ENCODE data around the gene ACOT4. TPM values are rescaled to one million over a fixed set of nuclear protein-coding genes. Genes with fewer than 3 reads are reported as not detected.
"Not testable (repeated sequence)": the region's sequence is repeated elsewhere in the genome, so short reads cannot be mapped to it uniquely, and the experiment has no call there.

ACOT4 gene
- total RNA-seq, 2 donors from 2014 or later: 0.52 to 0.63 TPM

GRCh38 chr14:73576391-73576790, 15.3 kb upstream of the ACOT4 start:
- Histone ChIP-seq H3K36me3 (peaks cover 13% of the 10 kb centered on the region), H3K9me3 (no peaks in the 10 kb centered on the region), H3K27ac (no peak overlapping the region), H3K27me3 (no peaks in the 10 kb centered on the region), H3K4me1 (no peaks in the 10 kb centered on the region), H3K4me3 (no peak overlapping the region)
- TF ChIP-seq CTCF (IDR thresholded peaks at IDR 0.05): no peak
- no peak for DNase-seq (ENCODE audit: low spot score)

- H3K36me3 ChIP-seq: peaks cover 13% of the 10 kb centered on the region
- not testable (repeated sequence) for H3K4me1 ChIP-seq; H3K9me3 ChIP-seq; H3K27ac ChIP-seq; DNase-seq (ENCODE audit: low spot score); H3K27me3 ChIP-seq; H3K4me3 ChIP-seq
Observed at GRCh38 chr14:73577214-73577613, 14.5 kb upstream of the ACOT4 start.

- H3K36me3 ChIP-seq; H3K27ac ChIP-seq; H3K4me3 ChIP-seq; DNase-seq (ENCODE audit: low spot score); H3K9me3 ChIP-seq; H3K4me1 ChIP-seq; H3K27me3 ChIP-seq: not testable (repeated sequence)
Observed at GRCh38 chr14:73582102-73582979, 9.3 kb upstream of the ACOT4 start.

- no peaks in the 10 kb centered on the region for H3K27me3 ChIP-seq
- H3K4me1 ChIP-seq: peaks cover 0 to 10% of the 10 kb centered on the region in 2 donors
- no peak for DNase-seq (ENCODE audit: low spot score)
- H3K27ac ChIP-seq: no peak overlapping the region
- no peak for TF ChIP-seq CTCF (IDR thresholded peaks at IDR 0.05)
- H3K36me3 ChIP-seq: no peaks in the 10 kb centered on the region
- H3K9me3 ChIP-seq: no peaks in the 10 kb centered on the region
- no peak overlapping the region for H3K4me3 ChIP-seq
Observed at GRCh38 chr14:73588695-73589094, 3.0 kb upstream of the ACOT4 start.

GRCh38 chr14:73589116-73589515, 2.6 kb upstream of the ACOT4 start:
- no peaks in the 10 kb centered on the region for H3K27me3 ChIP-seq
- no peak for TF ChIP-seq CTCF (IDR thresholded peaks at IDR 0.05)
- DNase-seq (ENCODE audit: low spot score): no peak

GRCh38 chr14:73590673-73591004, 1.0 kb upstream of the ACOT4 start:
- not testable (repeated sequence) for H3K9me3 ChIP-seq; H3K4me3 ChIP-seq; H3K27me3 ChIP-seq; H3K27ac ChIP-seq; H3K36me3 ChIP-seq; DNase-seq (ENCODE audit: low spot score)
- peaks cover 0 to 10% of the 10 kb centered on the region in 2 donors for H3K4me1 ChIP-seq

More at GRCh38 chr14:73589116-73589515, 2.6 kb upstream of the ACOT4 start:
- peaks cover 0 to 10% of the 10 kb centered on the region in 2 donors for H3K4me1 ChIP-seq
- H3K9me3 ChIP-seq: no peaks in the 10 kb centered on the region
- H3K36me3 ChIP-seq: no peaks in the 10 kb centered on the region
- H3K4me3 ChIP-seq: no peak overlapping the region
- no peak overlapping the region for H3K27ac ChIP-seq

GRCh38 chr14:73594491-73594890, 2.8 kb downstream of the ACOT4 start:
- no peak overlapping the region for H3K4me3 ChIP-seq
- no peaks in the 10 kb centered on the region for H3K36me3 ChIP-seq
- DNase-seq (ENCODE audit: low spot score): no peak
- TF ChIP-seq CTCF (IDR thresholded peaks at IDR 0.05): no peak
- H3K4me1 ChIP-seq: peaks cover 0 to 10% of the 10 kb centered on the region in 2 donors
- no peaks in the 10 kb centered on the region for H3K27me3 ChIP-seq
- no peaks in the 10 kb centered on the region for H3K9me3 ChIP-seq
- no peak overlapping the region for H3K27ac ChIP-seq
